HCT116 (cell line): ENCODE measurements around the gene EHD1. TPM values are rescaled to one million over a fixed set of nuclear protein-coding genes. Genes with fewer than 3 reads are reported as not detected.

Experiments used
- ATAC-seq: fragments of 200-7000 bp; cut with Tn5 transposase; 2 replicates; pipeline ENCODE4 v1.9.1; 2020; ENCODE audit warnings: mild to moderate bottlenecking, moderate library complexity
- BruUV-seq: library from RNA; stranded (reverse); fragments of 400-500 nt; replicated peaks from 2 replicates; lab custom pipeline; 2021; lab: Mats Ljungman, UMichigan
- CTCF ChIA-PET: fragments of 300-600 bp; sonication (Branson Sonifier 250); formaldehyde crosslinking; loops from one replicate; lab custom pipeline; 2021; ENCODE audit warnings: antibody characterized with exemption; lab: Charles Lee
- POLR2A ChIA-PET: fragments of 300-600, 350-600 bp; sonication (Branson Sonifier 250); formaldehyde crosslinking; loops from one replicate; lab custom pipeline; 2021; ENCODE audit warnings: antibody characterized with exemption; lab: Charles Lee
- RAD21 ChIA-PET, 2 experiments: fragments of 300-600 bp; sonication (Branson Sonifier 250); formaldehyde crosslinking; loops; one replicate each; lab custom pipeline; 2023; ENCODE audit warnings: low total read pairs in 2 of 2; ENCODE audit not compliant: uncharacterized antibody in 2 of 2, unreplicated experiment in 2 of 2, low non-redundant PET in 1 of 2; lab: Charles Lee
- DNase-seq: peaks from one replicate; pipeline ENCODE4 v3.0.0-alpha.2; 2010; ENCODE audit warnings: low read depth, low spot score
- H2AFZ ChIP-seq: fragments of 200-600 bp; shearing (Covaris generic), sonication (generic); 2 replicates; pipeline ENCODE4 v1.6.1; 2017; ENCODE audit warnings: low read depth, mixed run types, mixed read lengths, antibody characterized with exemption, low read length; ENCODE audit not compliant: poor library complexity, severe bottlenecking
- H3K27ac ChIP-seq: 2 replicates; pipeline ENCODE4 v1.5.1; 2012; ENCODE audit warnings: low read depth, low read length
- H3K27me3 ChIP-seq: fragments of 200-600 bp; sonication (generic); 2 replicates; pipeline ENCODE4 v1.6.1; 2016; ENCODE audit warnings: mixed run types, low read length, mixed read lengths; ENCODE audit not compliant: insufficient read depth
- H3K36me3 ChIP-seq, 2 experiments: fragments of 200-500 bp in 1 of 2; fragments of 200-600 bp in 1 of 2; sonication (Bioruptor generic) in 1 of 2; sonication (generic) in 1 of 2; 2 replicates each; pipeline versions ENCODE4 v1.5.1 to v1.6.1; 2014 to 2016; ENCODE audit warnings: low read length in 2 of 2, inconsistent platforms in 1 of 2, mixed read lengths in 1 of 2, mixed run types in 1 of 2; ENCODE audit not compliant: insufficient read depth in 2 of 2, control insufficient read depth in 1 of 2
- H3K4me1 ChIP-seq, 2 experiments: fragments of 200-600 bp in 1 of 2; sonication (generic) in 1 of 2; 2 replicates each; pipeline versions ENCODE4 v1.5.1 to v1.6.1; 2012 to 2017; ENCODE audit warnings: low read length in 2 of 2, inconsistent platforms in 1 of 2, mild to moderate bottlenecking in 1 of 2, mixed read lengths in 1 of 2, mixed run types in 1 of 2, moderate library complexity in 1 of 2; ENCODE audit not compliant: insufficient read depth in 2 of 2, control insufficient read depth in 1 of 2
- H3K4me2 ChIP-seq: fragments of 200-600 bp; sonication (generic); 2 replicates; pipeline ENCODE4 v1.6.1; 2017; ENCODE audit warnings: mixed run types, low read length, mixed read lengths
- H3K4me3 ChIP-seq, 2 experiments: fragments of 200-600 bp in 1 of 2; sonication (generic) in 1 of 2; replicated peaks in 1 of 2; 2 replicates each; pipeline ENCODE4 v1.5.1; 2011 to 2016; ENCODE audit warnings: low read length in 2 of 2, control low read depth in 1 of 2, low read depth in 1 of 2, mild to moderate bottlenecking in 1 of 2, mixed read lengths in 1 of 2, mixed run types in 1 of 2
- H3K79me2 ChIP-seq: fragments of 200-600 bp; sonication (generic); 2 replicates; pipeline ENCODE4 v1.6.1; 2017; ENCODE audit warnings: mild to moderate bottlenecking, mixed run types, low read length, moderate library complexity, mixed read lengths; ENCODE audit not compliant: insufficient read depth
- H3K9ac ChIP-seq: fragments of 200-600 bp; sonication (generic); 2 replicates; pipeline ENCODE4 v1.6.1; 2016; ENCODE audit warnings: low read length, mixed read lengths
- H3K9me2 ChIP-seq: fragments of 200-600 bp; sonication (generic), shearing (Covaris generic); 2 replicates; pipeline ENCODE4 v1.6.1; 2017; ENCODE audit warnings: mixed run types, mild to moderate bottlenecking, moderate library complexity; ENCODE audit not compliant: insufficient read depth
- H3K9me3 ChIP-seq, 2 experiments: fragments of 200-500 bp in 1 of 2; fragments of 200-600 bp in 1 of 2; sonication (Bioruptor generic) in 1 of 2; sonication (generic) in 1 of 2; 2 replicates each; pipeline ENCODE4 v1.6.1; 2014 to 2017; ENCODE audit warnings: low read length in 2 of 2, mixed read lengths in 2 of 2, inconsistent platforms in 1 of 2, low read depth in 1 of 2, mild to moderate bottlenecking in 1 of 2, mixed run types in 1 of 2, moderate library complexity in 1 of 2; ENCODE audit not compliant: control insufficient read depth in 1 of 2, insufficient read depth in 1 of 2
- H4K20me1 ChIP-seq: fragments of 200-600 bp; sonication (generic), shearing (Covaris generic); 2 replicates; pipeline ENCODE4 v1.6.1; 2017; ENCODE audit warnings: mixed run types, mild to moderate bottlenecking, moderate library complexity; ENCODE audit not compliant: insufficient read depth
- ATF3 ChIP-seq: IDR thresholded peaks from 2 replicates; pipeline ENCODE4 v1.6.1; 2012
- CBX3 ChIP-seq: IDR thresholded peaks from 2 replicates; pipeline ENCODE4 v1.6.1; 2012; ENCODE audit warnings: low read depth
- CEBPB ChIP-seq: IDR thresholded peaks from 2 replicates; pipeline ENCODE4 v1.6.1; 2012; ENCODE audit warnings: low read depth
- EGR1 ChIP-seq: IDR thresholded peaks from 2 replicates; pipeline ENCODE4 v1.6.1; 2012; ENCODE audit warnings: low read depth
- EZH2phosphoT487 ChIP-seq: fragments of 200-600 bp; IDR thresholded peaks from 2 replicates; pipeline ENCODE4 v1.6.1; 2018; ENCODE audit warnings: antibody characterized with exemption, borderline replicate concordance
- JUND ChIP-seq: IDR thresholded peaks from 2 replicates; pipeline ENCODE4 v1.6.1; 2012
- MAX ChIP-seq: IDR thresholded peaks from 2 replicates; pipeline ENCODE4 v1.6.1; 2012
- POLR2A ChIP-seq: IDR thresholded peaks from 2 replicates; pipeline ENCODE4 v1.7.0; 2011; ENCODE audit warnings: borderline replicate concordance; ENCODE audit not compliant: insufficient read depth, insufficient read length; ENCODE audit errors: extremely low read depth
- RAD21 ChIP-seq: IDR thresholded peaks from 2 replicates; pipeline ENCODE4 v1.6.1; 2012; ENCODE audit warnings: low read depth, mild to moderate bottlenecking
- REST ChIP-seq: IDR thresholded peaks from 2 replicates; pipeline ENCODE4 v1.6.1; 2012; ENCODE audit warnings: low read depth
- SIN3A ChIP-seq: IDR thresholded peaks from 2 replicates; pipeline ENCODE4 v1.6.1; 2012; ENCODE audit warnings: low read depth
- SRF ChIP-seq: IDR thresholded peaks from 2 replicates; pipeline ENCODE4 v1.6.1; 2012; ENCODE audit warnings: low read depth
- TCF7L2 ChIP-seq: IDR thresholded peaks from 2 replicates; pipeline ENCODE4 v1.7.0; 2011; ENCODE audit warnings: borderline replicate concordance, inconsistent platforms; ENCODE audit not compliant: insufficient read depth, insufficient read length; ENCODE audit errors: extremely low read depth
- YY1 ChIP-seq: IDR thresholded peaks from 2 replicates; pipeline ENCODE4 v1.6.1; 2011; ENCODE audit warnings: low read length, low read depth, moderate library complexity, mild to moderate bottlenecking; ENCODE audit not compliant: insufficient replicate concordance; ENCODE audit errors: extremely low read depth
- ZNF274 ChIP-seq: fragments of 200-500 bp; sonication (Bioruptor generic); IDR thresholded peaks from 2 replicates; pipeline ENCODE4 v1.6.1; 2014; ENCODE audit warnings: mild to moderate bottlenecking, low read depth, low read length, inconsistent platforms
- intact Hi-C: fragments of 100-400 bp; cut with micrococcal nuclease; formaldehyde crosslinking; loops from 2 replicates; pipeline ENCODE4 v1.10.0; 2022
- total RNA-seq: library from RNA; stranded (reverse); gene quantifications from one replicate; pipeline ENCODE4 v1.2.1, GENCODE V29; 2021; ENCODE audit not compliant: unreplicated experiment

EHD1 gene
- total RNA-seq, 1 experiment from 2014 or later: 48.1 TPM

- Histone ChIP-seq H3K9me2 (no peaks in the 10 kb centered on the region), H3K4me1 (no peaks in the 10 kb centered on the region), H3K4me3 (no peak overlapping the region), H3K79me2 (no peaks in the 10 kb centered on the region), H3K9me3 (no peaks in the 10 kb centered on the region), H3K4me2 (no peak overlapping the region), H3K27me3 (no peaks in the 10 kb centered on the region), H3K9ac (no peak overlapping the region), H2AFZ (no peak overlapping the region), H3K27ac (no peak overlapping the region), H3K36me3 (peaks cover 0 to 10% of the 10 kb centered on the region in 2 experiments; a peak in 2 of 4 replicates), H4K20me1 (no peaks in the 10 kb centered on the region)
- BruUV-seq: no TSS peak
- intact Hi-C loops: no loop called here
- no peak for TF ChIP-seq TCF7L2
- no peak for TF ChIP-seq SRF
- no peak for TF ChIP-seq YY1
- no peak for TF ChIP-seq ZNF274
- no peak for TF ChIP-seq EZH2phosphoT487
- TF ChIP-seq JUND: no peak
- no peak for TF ChIP-seq POLR2A
- TF ChIP-seq CEBPB: no peak
- no peak for TF ChIP-seq ATF3
- no peak for DNase-seq
- ChIA-PET RAD21 (no interaction called here), CTCF (no interaction called here), POLR2A (no interaction called here)
- ATAC-seq: no peak
Measured at GRCh38 chr11:64908766-64909165, 30.3 kb upstream of the EHD1 start.

- ATAC-seq: no peak
- Histone ChIP-seq H3K36me3 (peaks cover 0 to 6% of the 10 kb centered on the region in 2 experiments; a peak in 1 of 4 replicates), H3K4me2 (no peak overlapping the region), H3K9ac (no peak overlapping the region), H2AFZ (no peak overlapping the region), H3K9me3 (no peaks in the 10 kb centered on the region), H3K27me3 (no peaks in the 10 kb centered on the region), H3K4me3 (no peak overlapping the region), H3K4me1 (no peaks in the 10 kb centered on the region), H4K20me1 (no peaks in the 10 kb centered on the region), H3K79me2 (no peaks in the 10 kb centered on the region), H3K9me2 (no peaks in the 10 kb centered on the region), H3K27ac (no peak overlapping the region)
- TF ChIP-seq TCF7L2: no peak
- TF ChIP-seq SIN3A: no peak
- TF ChIP-seq EZH2phosphoT487: no peak
- no peak for TF ChIP-seq REST
- TF ChIP-seq CBX3: no peak
- TF ChIP-seq CEBPB: no peak
- TF ChIP-seq MAX: no peak
- TF ChIP-seq EGR1: no peak
- no peak for TF ChIP-seq RAD21
- RAD21 ChIA-PET: no interaction called here
- intact Hi-C loops: no loop called here
- no TSS peak for BruUV-seq
- CTCF ChIA-PET: no interaction called here
- POLR2A ChIA-PET: no interaction called here
- DNase-seq: no peak
Measured at GRCh38 chr11:64906314-64906635, 27.9 kb upstream of the EHD1 start.
